ENCODE results near the gene PRKAR1B.

DNA sequence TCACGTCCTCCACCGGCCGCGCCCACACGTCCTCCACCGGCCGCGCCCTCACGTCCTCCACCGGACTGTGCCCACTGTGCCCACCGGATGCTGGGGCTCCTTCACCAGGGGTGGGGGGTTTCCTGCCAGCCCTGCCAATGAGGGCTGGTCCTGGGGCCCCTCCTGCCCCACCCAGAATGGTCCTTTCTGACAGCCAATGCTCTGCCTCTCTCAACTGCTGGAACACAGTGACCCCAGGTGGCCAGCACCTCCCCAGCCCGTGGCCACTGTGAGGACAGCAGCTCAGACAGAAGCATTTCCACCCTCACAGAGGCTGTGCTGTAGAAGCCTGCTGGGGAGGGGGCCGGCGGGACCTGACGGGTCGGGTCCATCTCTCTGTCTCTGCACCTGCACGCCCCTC, 90.7 kb downstream of the PRKAR1B start:
- no peak for TF ChIP-seq POLR2A (IDR thresholded peaks at IDR 0.05)
- TF ChIP-seq, protein P1, sequence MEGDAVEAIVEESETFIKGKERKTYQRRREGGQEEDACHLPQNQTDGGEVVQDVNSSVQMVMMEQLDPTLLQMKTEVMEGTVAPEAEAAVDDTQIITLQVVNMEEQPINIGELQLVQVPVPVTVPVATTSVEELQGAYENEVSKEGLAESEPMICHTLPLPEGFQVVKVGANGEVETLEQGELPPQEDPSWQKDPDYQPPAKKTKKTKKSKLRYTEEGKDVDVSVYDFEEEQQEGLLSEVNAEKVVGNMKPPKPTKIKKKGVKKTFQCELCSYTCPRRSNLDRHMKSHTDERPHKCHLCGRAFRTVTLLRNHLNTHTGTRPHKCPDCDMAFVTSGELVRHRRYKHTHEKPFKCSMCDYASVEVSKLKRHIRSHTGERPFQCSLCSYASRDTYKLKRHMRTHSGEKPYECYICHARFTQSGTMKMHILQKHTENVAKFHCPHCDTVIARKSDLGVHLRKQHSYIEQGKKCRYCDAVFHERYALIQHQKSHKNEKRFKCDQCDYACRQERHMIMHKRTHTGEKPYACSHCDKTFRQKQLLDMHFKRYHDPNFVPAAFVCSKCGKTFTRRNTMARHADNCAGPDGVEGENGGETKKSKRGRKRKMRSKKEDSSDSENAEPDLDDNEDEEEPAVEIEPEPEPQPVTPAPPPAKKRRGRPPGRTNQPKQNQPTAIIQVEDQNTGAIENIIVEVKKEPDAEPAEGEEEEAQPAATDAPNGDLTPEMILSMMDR (IDR thresholded peaks at IDR 0.05), result no peak
